Tongue (tissue), 2 donors: ENCODE results near the gene BDP1. TPM values are rescaled to one million over a fixed set of nuclear protein-coding genes. Genes with fewer than 3 reads are reported as not detected.
"Not testable (repeated sequence)": the region's sequence is repeated elsewhere in the genome, so short reads cannot be mapped to it uniquely, and the experiment has no call there.

Experiments used
- DNase-seq: peaks from one replicate; pipeline ENCODE4 v3.0.0-alpha.2; 2015
- total RNA-seq: library from RNA; depleted of rRNA; stranded (reverse); fragments of >200 nt; gene quantifications from one replicate; pipeline ENCODE4 v1.2.3, GENCODE V29; 2014

BDP1 gene
- total RNA-seq, 1 donor from 2014 or later = 49.5 TPM

- DNase-seq = no peak
Observed at GRCh38 chr5:71569748-71570509, 114.5 kb downstream of the BDP1 start.

GRCh38 chr5:71571811-71572210, 116.4 kb downstream of the BDP1 start:
- not testable (repeated sequence) for DNase-seq

- no peak for DNase-seq
Observed at GRCh38 chr5:71573591-71573990, 118.1 kb downstream of the BDP1 start.

GRCh38 chr5:71575588-71575987, 120.1 kb downstream of the BDP1 start:
- not testable (repeated sequence) for DNase-seq

GRCh38 chr5:71576241-71576640, 120.8 kb downstream of the BDP1 start:
- DNase-seq = no peak

GRCh38 chr5:71577839-71578238, 122.4 kb downstream of the BDP1 start:
- not testable (repeated sequence) for DNase-seq

GRCh38 chr5:71582945-71583584, 127.6 kb downstream of the BDP1 start:
- DNase-seq = no peak

GRCh38 chr5:71586052-71586940, 130.8 kb downstream of the BDP1 start:
- no peak for DNase-seq

GRCh38 chr5:71586941-71587765, 131.7 kb downstream of the BDP1 start, which contains the start of gene MCCC2:
MCCC2 (plus strand) TSS chr5:71587340; CDS start chr5:71587426, 86 bp downstream.
- DNase-seq = peak; percentile 97

- DNase-seq = no peak
Observed at GRCh38 chr5:71587766-71588532, 132.5 kb downstream of the BDP1 start.

GRCh38 chr5:71588533-71588885, 133.1 kb downstream of the BDP1 start:
- no peak for DNase-seq

- no peak for DNase-seq
Observed at GRCh38 chr5:71589903-71590302, 134.5 kb downstream of the BDP1 start.

- no peak for DNase-seq
Observed at GRCh38 chr5:71591100-71591499, 135.6 kb downstream of the BDP1 start.

GRCh38 chr5:71596169-71596568, 140.7 kb downstream of the BDP1 start:
- no peak for DNase-seq

GRCh38 chr5:71597001-71597400, 141.6 kb downstream of the BDP1 start:
- no peak for DNase-seq

- no peak for DNase-seq
Observed at GRCh38 chr5:71600783-71601182, 145.3 kb downstream of the BDP1 start.

GRCh38 chr5:71601222-71602026, 146.0 kb downstream of the BDP1 start:
- DNase-seq = peak; percentile 56

- DNase-seq = not testable (repeated sequence)
Observed at GRCh38 chr5:71609916-71610315, 154.5 kb downstream of the BDP1 start.

- no peak for DNase-seq
Observed at GRCh38 chr5:71615809-71616208, 160.4 kb downstream of the BDP1 start.
